Stimulated activated CD8-positive, alpha-beta memory T cell treated with anti-CD3 and anti-CD28 coated beads, Interleukin-15, amount 100 ng/mL, for 24 hours (primary cell): ENCODE measurements around the gene ZNF329.

Experiments used
- DNase-seq: peaks from one replicate; pipeline ENCODE4 v3.0.0-alpha.2; 2020; ENCODE audit warnings: low read depth

ZNF329 gene

DNA sequence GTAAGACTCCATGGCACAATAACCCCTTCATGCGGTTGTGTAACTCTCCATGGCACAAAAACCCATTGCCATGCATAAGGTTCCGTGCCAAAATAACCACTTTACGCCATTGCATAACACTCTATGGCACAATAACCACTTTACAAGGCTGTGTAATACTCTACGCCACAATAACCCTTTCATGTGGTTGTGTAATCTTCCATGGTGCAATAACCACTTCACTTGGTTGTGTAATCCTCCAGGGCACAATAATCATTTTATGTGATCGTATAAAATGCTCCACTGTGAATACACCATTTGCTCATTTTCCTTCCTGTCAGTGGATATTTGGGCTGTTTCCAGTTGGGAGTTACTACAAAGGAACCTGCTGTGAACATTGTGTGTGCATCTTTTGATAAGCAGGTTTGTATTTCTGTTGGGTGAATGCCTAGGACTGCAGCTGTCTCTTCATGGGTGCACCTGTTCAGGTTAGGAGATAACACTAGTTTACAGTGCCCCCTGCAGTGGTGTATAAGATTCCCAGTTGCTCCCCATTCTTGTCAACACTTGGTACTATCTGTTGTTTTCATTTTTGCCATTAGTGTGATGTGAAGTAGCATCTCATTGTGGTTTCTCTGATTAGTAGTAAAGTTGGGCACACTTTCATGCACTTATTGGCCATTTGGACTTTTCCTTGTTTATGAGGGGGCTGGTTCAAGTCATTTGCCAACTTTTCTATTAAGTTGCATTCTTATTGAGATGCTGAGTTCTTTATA, 31.4 kb downstream of the ZNF329 start:
- DNase-seq = no peak

- no peak for DNase-seq
Observed at GRCh38 chr19:58117841-58118575, 32.6 kb downstream of the ZNF329 start.

DNA sequence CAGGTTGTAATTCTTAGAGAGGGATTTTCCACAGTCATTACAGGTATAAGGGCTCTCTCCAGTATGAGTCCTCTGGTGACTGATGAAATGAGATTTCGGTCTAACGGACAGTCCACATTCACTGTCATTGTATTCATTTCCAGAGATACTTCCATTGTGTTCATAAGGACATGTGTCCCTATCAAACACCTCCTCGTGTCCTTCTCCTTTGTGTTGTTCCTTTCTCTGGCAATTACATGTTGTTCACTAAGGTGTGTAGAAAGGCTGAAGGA, 42.1 kb downstream of the ZNF329 start:
- DNase-seq = no peak

DNA sequence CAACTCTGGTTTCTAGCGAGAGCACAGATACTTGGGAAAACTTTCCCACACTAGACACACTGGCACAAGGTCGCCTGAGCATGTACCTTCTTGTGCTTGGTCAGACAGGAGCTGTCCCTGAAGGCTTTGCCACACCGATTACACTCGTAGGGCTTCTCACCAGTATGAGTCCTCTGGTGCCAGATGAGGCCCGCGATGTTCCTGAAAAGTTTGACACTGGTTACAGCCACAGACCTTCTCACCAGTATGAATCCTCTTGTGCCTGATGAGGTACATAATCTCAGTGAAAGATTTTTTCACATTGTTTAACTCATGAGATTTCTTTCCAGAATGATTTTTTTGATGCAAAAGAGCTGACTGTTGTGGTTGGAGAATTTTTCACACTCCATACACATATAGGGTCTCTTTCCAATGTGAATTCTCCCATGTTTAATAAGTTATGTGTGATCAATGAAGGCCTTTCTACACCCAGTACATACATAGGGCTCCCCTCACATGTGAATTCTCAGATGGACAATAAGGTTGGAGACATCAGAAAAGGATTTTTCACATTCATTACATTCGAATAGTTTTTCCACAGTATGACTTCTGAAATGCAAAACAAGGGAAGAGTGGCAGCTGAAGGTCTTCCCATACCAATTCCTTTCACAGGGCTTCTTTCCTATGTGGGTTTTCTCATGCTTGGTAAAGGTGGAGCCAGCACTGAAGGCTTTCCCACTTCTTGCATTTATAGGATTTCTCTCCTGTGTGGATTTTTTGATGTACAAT, 42.6 kb downstream of the ZNF329 start:
- DNase-seq = no peak

DNA sequence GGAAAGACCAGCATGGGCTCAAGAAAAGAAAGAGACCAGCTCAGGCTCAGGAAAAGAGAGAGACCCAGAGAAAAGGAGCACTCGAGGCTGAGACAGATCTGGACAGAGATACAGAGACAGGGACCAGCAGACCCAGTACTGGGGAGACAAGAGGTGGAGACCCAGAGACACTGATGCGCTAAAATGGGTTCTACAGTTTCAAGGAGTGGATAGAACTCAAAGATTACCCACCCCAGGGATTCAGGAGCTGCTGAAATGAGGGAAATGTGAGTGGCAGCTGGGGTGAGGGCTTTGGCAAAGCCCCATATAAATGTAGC, 51.9 kb downstream of the ZNF329 start:
- DNase-seq = no peak

DNA sequence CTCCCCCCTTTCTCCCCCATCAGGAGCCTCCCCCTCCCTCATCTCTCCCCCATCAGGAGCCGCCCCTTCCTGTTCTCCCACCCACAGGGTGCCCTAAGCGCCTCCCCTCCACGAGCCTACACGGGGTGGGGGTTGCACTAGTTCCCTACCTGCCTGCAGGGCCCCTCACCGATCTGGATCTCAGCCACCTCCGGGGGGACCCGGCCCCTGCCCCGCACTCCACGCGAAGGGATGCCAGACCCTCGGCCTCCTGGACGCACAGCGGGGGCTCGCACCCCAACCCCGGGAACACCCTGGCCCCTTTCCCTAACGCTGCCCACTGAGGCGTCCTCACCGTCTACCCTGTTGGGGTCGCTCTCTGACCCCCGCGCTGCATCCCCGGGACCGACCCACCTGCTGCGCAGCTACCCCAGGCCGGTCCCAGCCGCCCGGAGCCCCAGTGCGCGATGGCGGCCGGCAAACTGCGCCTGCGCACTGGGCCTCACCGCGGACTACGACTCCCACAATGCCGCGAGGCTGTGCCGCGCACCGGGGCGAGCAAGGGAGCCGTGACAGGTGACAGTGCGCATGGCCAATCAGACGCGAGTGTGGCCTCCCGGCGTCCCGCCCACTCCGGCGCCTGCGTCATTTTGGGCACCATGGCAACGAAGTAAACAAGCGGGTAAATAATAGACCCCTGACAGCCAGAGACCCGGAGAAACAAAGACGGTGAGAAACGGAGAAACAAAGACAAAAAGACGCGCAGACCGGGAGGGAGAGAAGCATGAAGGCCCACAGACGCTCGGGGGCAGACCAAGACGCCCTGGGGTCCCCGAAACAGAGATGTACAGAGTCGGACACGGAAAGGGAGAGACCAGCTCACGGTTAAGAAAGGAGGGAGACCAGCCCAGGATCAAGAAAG, 52.6 kb downstream of the ZNF329 start, which contains the start of gene ZSCAN18:
Gene ZSCAN18 (minus strand): TSS at position 451 of the 901 bp plus-strand sequence. CDS start 7,964 bp downstream, outside the sequence.
- DNase-seq = peak; percentile 90

GRCh38 chr19:58097349-58097748, 53.2 kb downstream of the ZNF329 start:
- no peak for DNase-seq

GRCh38 chr19:58096884-58097283, 53.7 kb downstream of the ZNF329 start:
- no peak for DNase-seq

- DNase-seq = no peak
Observed at GRCh38 chr19:58095328-58095727, 55.3 kb downstream of the ZNF329 start.

DNA sequence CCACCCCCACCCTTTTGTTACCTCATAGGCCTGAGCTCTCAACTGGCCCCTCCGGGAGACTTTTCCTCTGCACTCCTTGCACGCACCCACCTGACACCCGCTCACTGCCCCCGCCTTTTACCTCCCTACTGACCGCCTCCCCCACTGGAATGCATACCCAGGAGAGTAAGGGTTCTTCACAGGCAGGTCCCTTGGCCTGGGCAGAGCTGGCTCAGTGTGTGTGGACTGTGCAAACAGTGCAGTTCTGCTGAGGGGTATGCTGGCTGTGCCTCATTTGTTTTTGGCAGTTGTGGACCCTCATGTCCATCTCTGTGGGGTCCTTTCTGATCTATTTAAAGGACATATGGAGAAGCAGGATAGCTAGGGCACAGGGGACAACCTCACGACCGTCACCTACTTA, 57.5 kb downstream of the ZNF329 start:
- no peak for DNase-seq

DNA sequence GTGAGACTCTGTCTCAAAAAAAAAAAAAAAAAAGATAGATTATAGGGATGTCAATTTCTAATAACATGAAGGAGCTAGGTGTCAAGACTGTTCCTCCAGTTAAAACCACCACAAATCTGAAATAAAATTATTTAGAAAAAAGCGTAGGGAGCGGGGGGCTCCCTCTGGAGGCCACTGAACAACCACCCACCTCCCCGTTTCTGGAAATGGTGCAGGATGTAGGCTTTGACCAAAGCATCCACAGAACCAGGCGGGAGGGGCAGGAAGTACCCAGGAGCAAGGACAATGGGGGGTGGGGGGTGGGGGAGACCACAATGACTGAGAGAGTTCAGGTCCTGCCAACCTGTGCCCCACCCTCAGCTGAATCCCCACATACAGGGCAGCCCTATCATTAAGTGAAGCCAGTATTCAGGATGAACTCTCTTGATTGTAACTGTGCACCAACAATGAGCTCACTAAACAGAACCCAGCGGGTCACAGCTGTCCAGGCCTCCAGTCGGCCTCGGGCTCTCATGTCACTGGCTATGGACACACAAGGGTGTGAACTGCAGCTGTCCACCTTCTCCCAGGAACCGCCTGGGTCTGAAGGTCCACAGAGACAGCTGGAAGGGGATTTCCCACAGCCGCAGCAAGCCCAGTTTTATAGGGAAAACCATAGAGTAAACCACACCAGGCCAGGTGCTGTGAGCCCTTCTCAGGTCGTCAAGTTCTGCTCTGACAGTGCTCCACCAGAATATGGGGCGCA, 59.2 kb downstream of the ZNF329 start:
- DNase-seq = no peak

DNA sequence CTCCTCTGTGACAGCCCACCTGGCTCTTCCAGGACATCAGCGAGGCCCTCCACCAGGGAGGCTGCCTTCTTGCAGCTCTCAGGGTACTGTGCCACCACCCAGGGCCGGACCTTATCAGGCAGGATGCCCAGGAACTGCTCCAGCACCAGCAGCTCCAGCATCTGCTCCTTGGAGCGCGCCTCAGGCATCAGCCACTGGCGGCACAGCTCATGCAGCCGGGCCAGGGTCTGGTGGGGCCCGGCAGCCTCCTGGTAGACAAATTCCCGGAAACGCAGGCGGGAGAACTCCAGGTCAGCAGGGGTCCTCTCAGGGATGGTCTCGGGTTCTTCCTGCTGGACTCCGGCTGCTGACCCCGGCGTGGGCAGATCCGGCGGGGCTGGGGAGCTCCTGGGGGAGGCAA, 60.7 kb downstream of the ZNF329 start:
- DNase-seq = no peak

- DNase-seq = no peak
Observed at GRCh38 chr19:58088521-58089052, 62.0 kb downstream of the ZNF329 start.

DNA sequence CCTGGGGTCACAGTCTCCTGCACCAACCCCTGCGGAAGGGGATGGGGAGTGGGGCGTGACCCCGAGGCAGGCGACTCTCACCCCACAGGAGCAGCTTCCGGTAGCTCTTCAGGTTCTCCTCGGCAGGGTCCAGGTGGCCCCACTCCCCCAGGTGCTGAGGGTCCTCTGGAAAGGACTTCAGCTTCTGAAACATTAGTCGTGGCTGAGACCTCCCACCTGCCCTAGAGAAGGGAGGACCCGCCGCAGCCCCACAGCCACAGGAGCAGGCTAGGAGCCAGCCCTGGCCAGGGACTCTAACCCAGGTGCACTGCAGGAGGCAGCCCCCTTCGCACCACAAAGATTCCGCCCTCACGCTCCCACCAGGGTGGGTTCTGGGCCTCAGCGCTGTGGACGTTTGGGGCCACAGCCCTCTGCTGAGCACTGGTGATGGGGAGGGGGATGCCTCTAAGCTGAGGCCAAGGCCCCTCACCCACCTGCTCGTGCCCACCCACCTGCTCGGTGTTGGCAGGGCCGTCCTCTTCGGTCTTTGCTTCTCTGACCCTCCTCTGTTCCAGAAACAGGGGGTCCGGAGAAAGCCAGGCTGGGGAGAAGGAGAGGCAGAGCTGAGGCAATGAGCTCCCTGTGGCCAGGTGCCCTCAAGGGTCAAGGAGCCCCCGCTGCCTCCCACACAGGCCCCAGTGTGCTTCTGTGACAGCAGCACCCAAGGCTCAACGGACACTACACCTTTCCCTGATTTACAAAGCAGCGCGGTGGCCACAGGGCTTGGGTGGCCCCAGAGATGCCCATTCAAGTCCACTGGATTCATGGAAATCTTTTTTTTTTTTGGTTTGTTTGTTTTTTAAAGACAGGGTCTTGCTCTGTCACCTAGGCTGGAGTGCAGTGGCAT, 63.5 kb downstream of the ZNF329 start:
- no peak for DNase-seq

- no peak for DNase-seq
Observed at GRCh38 chr19:58085348-58085875, 65.2 kb downstream of the ZNF329 start.

- no peak for DNase-seq
Observed at GRCh38 chr19:58084596-58085347, 65.8 kb downstream of the ZNF329 start.

GRCh38 chr19:58083021-58083420, 67.6 kb downstream of the ZNF329 start:
- DNase-seq = no peak

DNA sequence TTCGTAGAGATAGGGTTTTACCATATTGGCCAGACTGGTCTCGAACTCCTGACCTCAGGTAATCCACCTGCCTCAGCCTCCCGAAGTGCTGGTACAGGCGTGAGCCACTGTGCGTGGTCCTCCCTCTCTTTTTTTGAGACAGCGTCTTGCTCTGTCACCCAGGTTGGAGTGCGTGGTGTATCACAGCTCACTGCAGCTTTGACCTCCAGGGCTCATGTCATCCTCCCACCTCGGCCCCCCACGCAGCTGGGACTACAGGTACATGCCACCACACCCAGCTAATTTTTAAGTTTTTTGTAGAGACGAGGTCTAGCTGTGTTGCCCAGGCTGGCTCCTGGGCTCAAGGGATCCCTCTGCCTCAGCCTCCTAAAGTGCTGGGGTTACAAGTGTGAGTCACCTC, 70.8 kb downstream of the ZNF329 start:
- no peak for DNase-seq
